ENCODE measurements around the gene SHOC2. TPM values are rescaled to one million over a fixed set of nuclear protein-coding genes. Genes with fewer than 3 reads are reported as not detected.

Gene SHOC2
- 12.8 and 17.7 TPM in 2 replicates for total RNA-seq

DNA sequence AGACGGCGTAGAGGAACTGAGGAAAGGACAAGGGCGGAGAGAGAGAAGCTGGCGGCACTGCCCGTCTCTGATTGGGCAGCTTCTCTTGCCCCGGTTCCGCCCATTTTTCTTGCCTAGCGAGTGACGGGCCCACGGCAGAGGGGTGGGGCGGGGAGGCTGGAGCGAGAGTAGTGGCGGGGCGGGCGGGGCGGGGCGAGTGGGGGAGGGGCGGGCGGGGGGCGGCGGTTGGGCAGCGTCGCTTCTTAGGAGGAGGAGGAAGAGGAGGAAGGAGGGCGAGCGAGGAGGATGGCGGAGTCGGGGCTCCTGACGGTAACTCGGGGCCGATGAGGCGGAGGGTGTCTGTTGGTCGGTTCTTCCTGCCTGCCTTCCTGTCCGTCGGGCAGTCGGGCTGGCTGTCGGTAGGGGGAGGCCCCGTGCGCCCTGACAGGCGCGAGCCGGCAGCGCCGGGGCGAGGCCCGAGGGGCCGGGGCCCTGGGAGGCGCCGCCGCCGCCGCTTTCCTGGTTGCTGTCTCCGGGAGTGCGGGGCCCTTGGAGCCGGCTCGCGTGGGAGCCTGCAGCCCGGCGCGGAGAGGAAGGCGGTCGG is at the start of gene SHOC2:
Gene SHOC2, plus strand, starts transcription at position 256 of the 583 bp plus-strand sequence. CDS start 44,755 bp downstream, outside the sequence.

DNA sequence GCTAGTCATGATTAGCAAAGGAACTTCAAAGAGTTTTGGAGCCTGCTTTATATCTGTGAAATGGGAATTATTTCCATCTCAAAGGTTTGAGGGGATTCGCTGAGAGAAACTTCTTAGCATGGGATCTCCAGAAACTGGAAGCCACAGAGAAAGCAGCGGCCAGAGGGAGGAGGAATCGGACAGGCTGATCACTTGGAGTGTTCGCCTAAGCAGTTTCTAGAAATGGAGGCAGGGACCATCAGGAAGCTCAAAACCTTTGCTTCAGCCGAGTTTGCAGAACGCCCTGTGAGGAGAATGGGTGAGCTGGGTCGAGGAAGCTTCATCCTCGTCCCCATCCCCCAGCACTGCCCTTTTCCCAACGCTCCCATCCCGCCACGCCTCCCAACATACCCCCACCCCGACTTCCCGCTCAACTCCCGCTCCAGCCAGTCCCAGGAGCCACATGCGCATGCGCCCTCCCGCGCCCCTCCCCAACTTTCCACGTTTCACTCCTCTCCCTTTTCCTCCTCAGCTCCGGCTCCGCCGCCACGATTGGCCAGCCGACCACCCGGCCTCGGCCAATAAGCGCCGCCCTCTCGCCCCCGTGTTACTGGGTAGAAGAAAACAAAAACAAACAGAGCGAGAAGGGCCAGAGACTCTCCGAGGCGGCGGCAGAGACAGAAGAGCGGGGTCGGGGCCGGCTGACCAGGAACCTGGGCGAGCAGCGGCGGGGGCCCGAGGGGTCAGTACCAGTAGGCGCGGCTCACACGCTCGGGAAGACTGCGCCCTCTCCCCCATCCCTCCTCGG is 47.9 kb upstream of the SHOC2 start, which contains the start of gene PDCD4:
Gene PDCD4, plus strand, starts transcription at position 631 of the 787 bp plus-strand sequence. CDS start 4,100 bp downstream, outside the sequence.

DNA sequence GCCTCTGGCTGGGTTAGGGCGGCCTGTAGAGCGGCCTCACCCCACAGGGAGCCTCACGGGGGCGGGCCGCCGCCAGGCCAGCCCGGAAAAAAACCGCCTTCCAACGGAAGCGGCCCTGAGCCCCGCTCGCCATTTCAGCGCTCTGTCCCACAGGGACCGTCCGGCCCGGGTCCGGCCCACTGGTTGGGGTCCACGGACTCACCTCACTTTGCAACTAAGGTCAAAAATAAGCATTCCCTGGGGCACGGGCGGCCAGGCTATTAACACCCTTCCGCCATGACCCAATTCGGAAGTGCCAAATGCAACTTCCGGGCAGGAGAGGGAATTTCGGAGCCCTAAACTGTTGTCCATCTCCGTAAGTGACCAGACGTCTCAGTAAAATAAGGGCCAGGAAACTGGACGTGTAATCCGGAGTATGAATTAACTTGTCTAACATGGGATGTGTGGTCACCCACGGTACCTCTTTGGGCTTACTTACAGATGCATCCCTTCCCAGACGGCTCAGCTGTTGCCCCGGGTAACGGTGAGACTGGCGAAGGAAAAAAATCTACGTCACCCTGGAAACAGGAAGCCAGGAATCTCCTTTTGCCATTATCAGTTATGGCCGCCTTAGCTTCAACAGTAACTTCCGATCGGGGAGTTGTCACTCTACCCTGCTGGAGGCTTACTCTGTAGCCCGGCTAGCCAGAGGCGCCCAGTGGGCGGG is 608 bp upstream of the SHOC2 start, which contains the start of gene BBIP1:
Gene BBIP1, minus strand, starts transcription at position 538 of the 706 bp plus-strand sequence. CDS start 1,023 bp downstream, outside the sequence.

Other genes with a start within 250 kb of the SHOC2 start
- gene PDCD4, start 47.7 kb upstream of the SHOC2 start, total RNA-seq, result 15.2 and 23.4 TPM in 2 replicates
- gene BBIP1, start 424 bp upstream of the SHOC2 start, total RNA-seq, result 23.6 and 27.9 TPM in 2 replicates
- gene ADRA2A, start 157.4 kb downstream of the SHOC2 start, total RNA-seq, result not detected in 2 replicates